Endothelial cell of hepatic sinusoid (primary cell): ENCODE results near the gene PDF.

Experiments
- in situ Hi-C: cut with HindIII; loops from 2 replicates; pipeline ENCODE4 v1.10.0; 2017; ENCODE audit warnings: low sequenced_read_pairs

PDF gene

GRCh38 chr16:69286941-69287713 is 43.3 kb downstream of the PDF start:
- in situ Hi-C loops, result no loop called here

- in situ Hi-C loops, result no loop called here
Observed at GRCh38 chr16:69285240-69285639, 45.1 kb downstream of the PDF start.

- in situ Hi-C loops, result no loop called here
Observed at GRCh38 chr16:69283851-69284250, 46.5 kb downstream of the PDF start.

GRCh38 chr16:69277413-69277812 is 53.0 kb downstream of the PDF start:
- in situ Hi-C loops, result no loop called here
